GM10248 (cell line): ENCODE measurements around the gene PRKN.

ENCODE experiments used
- CTCF ChIA-PET: fragments of 300-600 bp; sonication (Branson Sonifier 250); formaldehyde crosslinking; extraction: SDS; loops from one replicate; lab custom pipeline; 2021; ENCODE audit warnings: antibody characterized with exemption; lab: Yijun Ruan, JAX
- POLR2A ChIA-PET: fragments of 350-650 bp; sonication (Branson Sonifier 250); formaldehyde crosslinking; extraction: SDS; loops from one replicate; lab custom pipeline; 2020; ENCODE audit warnings: antibody characterized with exemption; lab: Yijun Ruan, JAX
- DNase-seq: peaks from one replicate; pipeline ENCODE4 v3.0.0; 2012; ENCODE audit errors: extremely low spot score
- TF ChIP-seq, protein P1 (sequence below): IDR thresholded peaks from 2 replicates; pipeline ENCODE4 v1.5.1; 2012; ENCODE audit warnings: mild to moderate bottlenecking, low read depth; ENCODE audit errors: extremely low read depth, missing control alignments, control extremely low read depth

The PRKN gene

DNA sequence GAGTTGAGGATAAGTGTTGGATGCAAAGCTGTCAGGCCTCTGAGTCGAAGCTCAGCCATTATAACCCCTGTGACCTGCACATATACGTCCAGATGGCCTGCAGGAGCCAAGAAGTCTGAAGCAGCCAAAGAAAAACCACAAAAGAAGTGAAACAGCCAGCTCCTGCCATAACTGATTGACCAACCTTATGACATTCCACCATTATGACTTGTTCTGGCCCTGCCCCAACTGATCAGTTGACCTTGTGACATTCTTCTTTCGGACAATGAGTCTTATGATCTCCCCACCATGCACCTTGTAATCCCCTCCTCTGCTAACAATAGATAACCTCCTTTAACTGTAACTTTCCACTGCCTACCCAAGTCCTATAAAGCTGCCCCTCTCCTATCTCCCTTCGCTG, 1320.0 kb downstream of the PRKN start:
- DNase-seq: no peak
- POLR2A ChIA-PET: no interaction called here
- CTCF ChIA-PET: interaction anchor here (1.7 to 7.3 kb wide), 2 partner anchors 11 to 13 kb away, joined by 10 to 45 read pairs; no protein-coding TSS in a partner anchor
- TF ChIP-seq, protein P1, sequence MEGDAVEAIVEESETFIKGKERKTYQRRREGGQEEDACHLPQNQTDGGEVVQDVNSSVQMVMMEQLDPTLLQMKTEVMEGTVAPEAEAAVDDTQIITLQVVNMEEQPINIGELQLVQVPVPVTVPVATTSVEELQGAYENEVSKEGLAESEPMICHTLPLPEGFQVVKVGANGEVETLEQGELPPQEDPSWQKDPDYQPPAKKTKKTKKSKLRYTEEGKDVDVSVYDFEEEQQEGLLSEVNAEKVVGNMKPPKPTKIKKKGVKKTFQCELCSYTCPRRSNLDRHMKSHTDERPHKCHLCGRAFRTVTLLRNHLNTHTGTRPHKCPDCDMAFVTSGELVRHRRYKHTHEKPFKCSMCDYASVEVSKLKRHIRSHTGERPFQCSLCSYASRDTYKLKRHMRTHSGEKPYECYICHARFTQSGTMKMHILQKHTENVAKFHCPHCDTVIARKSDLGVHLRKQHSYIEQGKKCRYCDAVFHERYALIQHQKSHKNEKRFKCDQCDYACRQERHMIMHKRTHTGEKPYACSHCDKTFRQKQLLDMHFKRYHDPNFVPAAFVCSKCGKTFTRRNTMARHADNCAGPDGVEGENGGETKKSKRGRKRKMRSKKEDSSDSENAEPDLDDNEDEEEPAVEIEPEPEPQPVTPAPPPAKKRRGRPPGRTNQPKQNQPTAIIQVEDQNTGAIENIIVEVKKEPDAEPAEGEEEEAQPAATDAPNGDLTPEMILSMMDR: no peak

DNA sequence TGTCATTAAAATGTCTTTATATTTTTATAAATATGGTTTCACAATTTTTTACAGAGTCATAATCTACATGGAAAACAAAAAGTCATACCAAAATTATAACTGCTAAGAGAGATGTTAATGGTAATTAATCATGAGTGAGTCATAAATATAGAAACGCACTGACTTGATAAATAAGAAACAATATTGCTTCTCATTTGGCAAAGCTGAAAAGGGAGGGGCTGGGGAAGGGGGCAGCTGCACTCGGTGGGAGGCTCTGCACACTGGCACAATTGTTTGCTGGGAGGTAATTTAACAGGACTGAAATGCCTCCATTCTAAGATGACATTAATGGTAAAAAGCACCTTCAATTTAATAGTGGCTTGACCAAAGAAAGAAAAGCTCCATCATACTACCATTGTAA, 1320.5 kb downstream of the PRKN start:
- TF ChIP-seq, protein P1: no peak
- POLR2A ChIA-PET: no interaction called here
- no peak for DNase-seq
- CTCF ChIA-PET: interaction anchor here (1.7 to 7.3 kb wide), 2 partner anchors 11 to 13 kb away, joined by 10 to 45 read pairs; no protein-coding TSS in a partner anchor

DNA sequence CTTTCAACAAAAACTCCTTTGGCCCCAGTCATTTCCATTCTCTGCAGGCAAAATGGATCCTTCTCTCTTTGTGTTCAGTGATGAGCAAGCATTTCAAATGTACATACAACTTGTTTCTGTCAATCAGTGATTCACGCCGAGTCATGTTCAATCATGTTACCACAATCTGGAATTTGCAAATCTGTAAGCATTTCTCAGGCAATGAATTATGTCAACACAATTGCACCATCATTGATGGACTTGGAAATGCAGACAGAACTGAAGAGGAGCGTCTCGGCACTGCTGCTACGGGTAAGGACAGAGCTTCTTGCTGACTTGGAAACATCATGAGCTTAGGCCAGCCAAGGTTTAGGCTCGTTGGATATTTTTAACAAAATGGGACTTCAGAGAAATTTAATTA, 1320.9 kb downstream of the PRKN start:
- ChIA-PET CTCF (interaction anchor here (1.7 to 7.3 kb wide), 2 partner anchors 12 kb away, joined by 10 to 45 read pairs; no protein-coding TSS in a partner anchor), POLR2A (no interaction called here)
- DNase-seq: no peak
- TF ChIP-seq, protein P1: no peak

DNA sequence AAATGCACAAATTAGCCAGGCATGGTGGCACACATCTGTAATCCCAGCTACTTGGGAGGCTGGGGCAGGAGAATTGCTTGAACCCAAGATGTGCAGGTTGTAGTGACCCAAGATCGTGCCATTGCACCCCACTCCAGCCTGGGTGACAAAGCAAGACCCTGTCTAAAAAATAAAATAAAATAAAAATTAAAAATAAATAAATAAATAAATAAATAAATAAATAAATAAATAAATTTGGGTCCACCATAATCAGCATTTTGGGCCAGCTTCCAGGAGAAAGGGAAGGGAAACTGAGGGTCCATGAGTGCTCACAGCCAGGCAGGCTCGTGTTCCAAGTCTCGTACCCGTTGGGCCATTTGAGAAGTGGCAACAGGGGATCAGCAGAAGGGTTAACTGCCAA, 1322.1 kb downstream of the PRKN start:
- CTCF ChIA-PET: interaction anchor here (7.3 kb wide), 1 partner anchor 11 kb away, joined by 45 read pairs; no protein-coding TSS in a partner anchor
- no peak for DNase-seq
- TF ChIP-seq, protein P1: no peak
- POLR2A ChIA-PET: no interaction called here

DNA sequence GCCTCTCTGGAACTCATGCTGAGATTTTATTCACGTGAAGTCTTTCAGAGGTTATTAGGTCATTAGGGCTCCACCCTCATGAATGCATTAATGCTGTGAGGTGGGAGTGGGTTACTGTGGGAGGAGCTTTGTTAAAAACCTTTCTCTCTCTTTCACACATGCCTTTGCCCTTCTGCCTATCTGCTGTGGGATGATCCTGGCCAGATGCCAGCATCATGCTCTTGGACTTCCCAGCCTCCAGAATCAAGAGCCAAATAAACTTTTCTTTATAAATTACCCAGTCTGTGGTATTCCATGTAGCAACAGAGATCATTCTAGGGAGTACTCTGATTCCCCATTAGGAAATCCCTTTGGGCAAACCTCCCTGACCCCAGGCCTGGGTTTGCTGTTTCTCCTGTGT, 1323.8 kb downstream of the PRKN start:
- CTCF ChIA-PET: interaction anchor here (1.4 to 7.3 kb wide), 3 partner anchors 10 to 30 kb away, joined by 4 to 45 read pairs (median 10); no protein-coding TSS in a partner anchor
- no peak for DNase-seq
- POLR2A ChIA-PET: no interaction called here
- TF ChIP-seq, protein P1: no peak

DNA sequence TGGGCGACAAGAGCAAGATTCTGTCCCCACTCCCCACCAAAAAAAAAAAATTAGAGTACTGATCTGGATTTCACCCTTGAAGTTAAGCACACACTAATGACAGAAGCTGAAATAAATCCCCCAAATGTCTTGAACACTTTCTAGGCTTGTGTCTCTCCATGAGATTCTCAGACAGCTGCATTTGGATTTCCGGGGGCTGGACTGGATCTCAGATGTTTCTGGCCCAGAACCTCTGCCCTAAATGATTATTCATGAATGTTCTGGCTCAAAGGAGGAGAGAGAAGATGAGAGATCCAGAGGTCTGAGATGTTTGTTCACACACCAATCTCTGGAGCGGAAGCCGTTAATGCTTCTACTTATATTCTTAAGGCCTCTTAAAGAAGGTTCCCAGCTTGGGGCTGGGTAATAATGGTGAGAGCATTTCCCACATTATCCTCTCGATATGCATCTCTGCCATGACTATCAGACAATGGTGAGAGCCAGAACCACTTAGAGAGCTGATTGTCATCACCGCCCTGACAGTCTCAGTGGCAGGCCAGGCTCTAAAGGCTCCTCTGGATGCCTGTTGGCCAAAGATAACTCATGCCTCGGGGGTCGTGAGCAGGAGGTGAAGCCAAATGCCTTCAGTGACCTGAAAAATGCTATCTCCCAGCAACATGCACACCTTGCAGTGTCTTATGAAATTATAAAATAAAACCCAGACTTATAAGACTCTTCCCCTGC, 1325.8 kb downstream of the PRKN start:
- TF ChIP-seq, protein P1: no peak
- POLR2A ChIA-PET: no interaction called here
- CTCF ChIA-PET: interaction anchor here (7.3 kb wide), 1 partner anchor 8 kb away, joined by 45 read pairs; no protein-coding TSS in a partner anchor
- no peak for DNase-seq
